ENCODE measurements around the gene SMIM20.

DNA sequence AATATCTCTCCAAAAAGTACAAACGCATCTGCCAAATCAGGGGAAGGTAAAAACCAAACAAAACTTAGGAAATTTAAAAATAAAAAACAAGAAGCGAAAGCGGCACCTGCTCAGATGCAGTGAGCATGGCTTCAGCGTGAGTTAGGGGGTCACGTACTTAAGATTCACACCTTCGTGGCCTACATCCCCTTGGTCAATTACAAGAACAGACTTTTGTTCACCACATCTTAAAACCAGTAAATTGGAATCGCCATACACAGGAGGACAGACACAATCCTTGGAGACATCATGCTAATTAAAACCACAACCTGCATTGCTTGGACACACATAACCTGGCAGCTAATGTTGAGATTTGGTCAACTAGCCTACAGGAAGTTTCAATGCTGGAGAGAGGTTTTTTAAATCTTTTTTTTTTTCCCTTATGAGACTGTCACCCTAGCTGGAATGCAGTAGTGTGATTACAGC lies 38.7 kb upstream of the SMIM20 start:
- TF ChIP-seq CTCF (IDR thresholded peaks at IDR 0.05; ENCODE audit: poor library complexity, severe bottlenecking) = no peak
- TF ChIP-seq POLR2AphosphoS5 (IDR thresholded peaks at IDR 0.05) = no peak
- no peak for TF ChIP-seq TAF1 (IDR thresholded peaks at IDR 0.05; ENCODE audit: low read depth)
